DND-41 (cell line): ENCODE results near the gene AMIGO2.

Experiments
- CTCF ChIP-seq: IDR thresholded peaks from 2 replicates; pipeline ENCODE4 v1.5.1; 2012; ENCODE audit warnings: borderline replicate concordance, low read length, moderate library complexity, mild to moderate bottlenecking; ENCODE audit not compliant: poor library complexity, severe bottlenecking; ENCODE audit errors: extremely low read depth
- EZH2 ChIP-seq: IDR thresholded peaks from 3 replicates; pipeline ENCODE4 v1.6.1; 2012; ENCODE audit warnings: borderline replicate concordance, low read depth, mild to moderate bottlenecking, moderate library complexity, low read length, inconsistent platforms; ENCODE audit not compliant: severe bottlenecking

GRCh38 chr12:47091009-47091408, 11.2 kb upstream of the AMIGO2 start:
- no peak for TF ChIP-seq CTCF
- no peak for TF ChIP-seq EZH2
